NCI-H460 (cell line): Measurements from ENCODE around the gene TBXAS1. TPM values are rescaled to one million over a fixed set of nuclear protein-coding genes. Genes with fewer than 3 reads are reported as not detected.

Source experiments
- DNase-seq: peaks from one replicate; pipeline ENCODE4 v3.0.0-alpha.2; 2016; ENCODE audit warnings: low read depth; ENCODE audit errors: extremely low read depth
- total RNA-seq: library from RNA; depleted of rRNA; stranded (reverse); fragments of >200 nt; shearing (Covaris generic); gene quantifications from 2 replicates; pipeline ENCODE4 v1.2.3, GENCODE V29; 2014

Gene TBXAS1
- total RNA-seq, 1 experiment from 2014 or later = 4.0 TPM

GRCh38 chr7:139853506-139854123, 24.6 kb downstream of the TBXAS1 start:
- DNase-seq = no peak

DNA sequence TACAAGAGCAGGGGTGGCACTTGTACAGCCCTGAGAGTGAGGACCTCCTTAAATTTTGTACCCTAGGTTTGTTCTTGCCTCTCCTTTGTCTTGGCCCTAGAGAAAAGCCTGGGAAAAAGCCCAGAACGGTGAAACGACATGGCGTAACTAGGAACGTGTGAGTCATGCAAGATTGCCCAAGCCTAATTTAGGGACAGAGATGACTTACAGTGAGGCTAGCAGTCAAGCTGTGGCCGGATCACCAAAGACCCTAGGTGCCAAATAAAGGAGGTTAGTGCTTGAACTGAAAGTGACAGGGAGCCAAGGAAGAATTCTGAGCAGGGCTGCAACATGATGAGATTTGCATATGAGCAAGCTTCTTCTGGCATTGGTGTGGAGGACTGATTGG, 25.1 kb downstream of the TBXAS1 start:
- peak; percentile 19 for DNase-seq

GRCh38 chr7:139854803-139855497, 25.9 kb downstream of the TBXAS1 start:
- DNase-seq = no peak

DNA sequence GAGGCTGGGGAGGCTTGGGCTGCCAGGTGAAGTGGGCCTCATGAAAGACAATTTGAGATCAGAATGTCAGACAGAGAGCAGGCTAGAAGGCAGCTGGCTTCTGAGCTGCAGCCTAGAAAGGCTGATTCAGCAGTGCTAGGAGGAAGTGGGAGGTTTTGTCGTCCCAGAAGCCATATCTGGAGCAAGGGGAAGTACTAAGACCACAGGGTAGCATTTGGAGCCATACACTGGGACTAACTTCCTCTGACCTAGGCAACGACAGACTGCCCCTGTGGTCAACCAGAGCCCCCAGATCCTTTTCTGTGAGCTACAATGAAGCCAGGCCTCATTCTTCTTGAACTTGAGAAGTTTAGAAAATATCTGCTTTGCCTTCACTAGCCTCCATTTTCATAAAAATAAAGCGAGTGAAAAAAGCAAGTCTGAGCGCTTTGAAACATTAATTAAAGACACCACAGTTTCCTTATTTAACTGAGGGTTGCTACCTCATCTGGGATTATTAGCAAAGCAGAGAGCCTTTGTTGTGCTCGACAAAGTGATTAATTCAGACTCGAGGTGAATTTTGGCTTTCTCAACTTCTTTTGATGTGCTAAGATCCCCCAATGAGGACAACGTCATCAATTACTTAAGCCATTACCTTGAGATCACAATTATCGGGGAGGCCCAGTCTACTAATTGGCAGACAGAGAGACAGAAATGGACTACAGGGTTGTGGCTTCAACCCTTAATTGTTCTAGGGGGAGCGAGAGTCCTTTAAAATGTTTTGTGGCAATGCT, 26.6 kb downstream of the TBXAS1 start:
- DNase-seq = no peak

GRCh38 chr7:139857791-139858190, 28.7 kb downstream of the TBXAS1 start:
- no peak for DNase-seq

GRCh38 chr7:139860090-139860775, 31.2 kb downstream of the TBXAS1 start:
- DNase-seq = no peak

- DNase-seq = no peak
Measured at GRCh38 chr7:139861803-139862202, 32.7 kb downstream of the TBXAS1 start.

- no peak for DNase-seq
Measured at GRCh38 chr7:139866047-139866837, 37.2 kb downstream of the TBXAS1 start.

DNA sequence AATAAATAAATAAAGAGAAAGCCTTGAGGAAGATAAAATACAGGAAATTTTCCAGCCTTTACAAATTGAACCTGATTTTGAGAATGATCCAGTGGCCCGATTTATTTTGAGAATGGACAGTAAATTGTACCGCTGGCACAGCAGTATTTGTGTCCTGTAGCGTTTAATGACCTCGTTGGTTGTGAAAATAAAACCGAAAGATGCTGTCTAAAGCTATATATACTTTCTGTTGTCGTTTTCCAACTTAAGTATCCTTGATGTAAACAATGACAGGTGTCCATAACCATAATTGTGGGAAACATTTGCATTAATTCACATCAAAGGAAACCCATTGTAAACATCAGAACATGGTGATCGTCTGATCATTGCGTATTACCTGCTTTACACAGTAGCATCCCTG, 38.8 kb downstream of the TBXAS1 start:
- DNase-seq = no peak

GRCh38 chr7:139869886-139870285, 40.8 kb downstream of the TBXAS1 start:
- no peak for DNase-seq

DNA sequence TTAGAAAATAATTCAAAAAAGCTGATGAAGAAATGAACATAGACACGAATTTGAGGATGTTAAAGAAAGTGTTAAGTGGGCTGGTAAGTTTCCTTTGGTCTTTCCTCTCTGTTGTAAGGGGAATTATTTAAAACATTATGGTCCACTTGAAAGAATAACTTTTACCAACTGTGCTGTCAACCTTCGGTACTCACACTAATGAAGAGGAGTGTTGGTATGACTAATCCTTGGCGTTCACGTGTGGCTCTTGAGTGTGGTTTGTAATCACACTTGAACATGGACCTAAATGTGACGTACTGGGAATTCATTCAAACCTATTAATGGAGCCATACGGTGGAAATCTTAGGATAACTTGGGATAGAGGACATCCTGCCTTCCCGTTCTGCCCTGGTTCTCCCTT, 41.3 kb downstream of the TBXAS1 start:
- no peak for DNase-seq

- no peak for DNase-seq
Measured at GRCh38 chr7:139871331-139871730, 42.3 kb downstream of the TBXAS1 start.

DNA sequence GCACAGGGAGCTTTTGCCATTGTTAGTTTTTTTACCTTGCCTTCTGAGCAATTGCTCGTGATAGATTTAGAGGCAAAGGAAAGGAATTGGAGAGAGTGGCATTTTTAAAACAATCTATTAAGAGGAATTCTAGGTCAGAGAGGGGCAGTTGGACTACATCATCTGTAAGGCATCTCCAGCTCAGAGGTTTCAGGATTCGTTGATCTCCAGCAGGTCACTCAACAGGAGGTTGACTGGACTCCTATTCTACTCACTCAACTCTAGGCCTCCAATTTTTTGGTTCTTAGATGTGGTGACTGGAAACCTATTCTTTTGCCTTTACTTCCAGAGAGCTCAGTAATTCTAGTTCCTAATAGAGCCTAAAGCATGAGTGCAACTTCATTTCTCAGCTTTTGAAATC, 42.8 kb downstream of the TBXAS1 start:
- no peak for DNase-seq

GRCh38 chr7:139873593-139874301, 44.7 kb downstream of the TBXAS1 start:
- DNase-seq = no peak

- no peak for DNase-seq
Measured at GRCh38 chr7:139874302-139874629, 45.2 kb downstream of the TBXAS1 start.

DNA sequence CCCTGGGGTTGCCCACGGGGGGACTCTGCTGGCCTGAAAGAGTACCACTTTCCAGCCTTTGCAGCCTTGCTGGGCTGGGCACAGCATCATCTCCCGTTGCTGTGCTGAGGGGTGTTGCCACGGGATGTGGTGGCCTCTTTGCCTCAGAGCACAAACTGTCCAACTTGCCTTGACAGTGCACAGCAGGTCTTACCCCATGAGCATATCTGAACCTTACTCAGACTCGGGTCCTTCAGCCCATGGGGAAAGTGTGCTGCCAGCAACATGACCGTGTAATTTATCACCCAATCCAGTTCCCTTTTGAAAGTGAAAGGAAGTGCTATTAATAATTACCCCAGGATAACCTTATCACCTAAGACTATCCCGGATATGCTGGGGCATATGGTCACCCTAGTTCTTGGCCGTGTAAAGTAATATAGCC, 46.8 kb downstream of the TBXAS1 start:
- DNase-seq = no peak

DNA sequence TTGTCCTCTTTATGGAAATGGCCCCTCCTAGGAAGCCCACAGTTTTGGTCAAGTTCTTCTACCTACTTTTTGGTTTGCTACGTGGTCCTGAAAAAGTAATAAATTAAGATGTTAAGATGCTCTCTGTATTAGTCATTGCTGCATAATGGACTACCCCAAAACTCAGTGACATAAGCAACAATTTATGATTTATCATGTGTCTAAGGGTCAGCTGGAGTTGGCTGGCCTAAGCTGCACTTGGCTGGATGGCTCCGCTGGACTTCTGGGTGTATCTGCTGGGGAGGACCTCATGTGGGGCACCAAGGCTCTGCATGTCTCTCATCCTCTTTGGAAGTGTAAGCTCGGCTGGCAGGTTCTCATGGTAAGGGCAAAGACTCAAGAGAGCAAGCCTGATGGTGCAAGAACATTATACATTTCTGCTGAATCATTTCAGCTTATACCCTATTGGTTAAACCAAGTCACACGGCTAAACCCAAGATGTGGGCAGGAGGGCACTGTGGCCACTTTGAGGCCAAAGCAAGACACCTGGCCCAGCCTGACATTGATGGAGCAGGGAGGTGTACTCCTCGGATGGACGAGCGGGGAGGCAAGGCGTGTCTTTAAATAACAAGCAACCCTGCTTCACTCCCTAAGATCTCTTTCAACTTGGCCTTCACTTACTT, 47.7 kb downstream of the TBXAS1 start:
- no peak for DNase-seq

DNA sequence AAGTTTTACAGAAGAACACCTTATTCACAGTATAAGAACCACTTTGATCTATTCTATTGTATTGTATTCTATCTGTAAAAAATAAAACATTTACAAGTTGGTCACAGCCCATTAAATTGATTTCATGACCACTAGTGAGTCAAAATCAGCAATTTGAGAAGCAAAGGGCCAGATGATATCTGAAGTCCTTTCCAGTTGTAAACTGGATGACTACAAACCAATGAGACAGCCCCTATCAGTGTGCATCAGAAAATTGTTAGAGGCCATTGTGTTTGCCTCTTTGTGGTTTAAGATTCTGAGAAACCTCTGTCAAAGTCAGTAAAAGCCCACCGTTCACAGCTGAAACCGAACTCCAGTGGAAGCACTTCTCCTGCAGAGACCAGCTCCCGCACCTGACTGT, 54.8 kb downstream of the TBXAS1 start:
- DNase-seq = no peak

GRCh38 chr7:139884441-139884840, 55.4 kb downstream of the TBXAS1 start:
- DNase-seq = no peak
